ENCODE measurements around the gene SHC3.

The SHC3 gene

DNA sequence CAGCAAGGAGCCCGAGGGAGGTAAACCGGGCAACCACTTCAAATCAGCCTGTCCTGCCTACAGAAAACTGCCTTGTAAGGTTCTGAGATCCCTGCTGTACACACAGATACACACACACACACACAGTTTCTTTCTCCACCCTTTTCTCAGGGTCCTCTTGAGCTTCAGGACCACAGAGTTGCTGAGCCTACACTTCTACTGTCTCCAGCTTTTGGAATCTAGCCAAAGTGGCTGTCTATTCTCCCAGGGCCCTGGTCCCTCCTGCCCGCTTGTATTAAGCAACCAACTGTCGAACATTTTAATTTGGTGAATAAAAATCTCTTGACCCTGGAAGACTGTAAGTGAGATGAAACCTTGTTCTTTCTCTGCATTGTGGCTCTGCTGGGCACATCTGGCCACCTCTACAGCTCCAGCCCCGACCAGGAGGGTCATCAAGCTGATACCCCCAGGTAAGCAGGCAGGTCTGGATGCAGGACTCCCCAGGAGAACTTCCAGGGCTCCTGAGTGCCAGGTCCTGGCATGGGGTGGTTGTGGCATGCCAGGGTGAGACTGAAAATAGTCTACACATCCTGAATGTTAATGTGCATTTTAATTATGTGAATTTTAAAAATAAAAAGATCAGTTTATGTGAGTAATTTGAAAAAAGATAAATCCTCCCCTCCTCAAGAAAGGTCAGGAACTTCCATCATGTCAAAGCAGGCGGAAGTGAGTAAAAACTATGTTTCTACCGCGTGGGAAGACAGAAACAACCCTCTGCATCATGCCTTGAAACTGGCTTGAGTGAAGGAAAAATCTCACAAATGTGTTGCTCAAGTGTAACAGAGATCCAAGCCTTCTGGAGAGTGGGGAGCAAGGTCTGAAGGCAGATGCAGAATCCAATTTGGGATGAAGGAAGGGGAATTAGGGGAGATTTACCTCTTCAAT, 202.4 kb downstream of the SHC3 start:
- DNase-seq = peak; percentile 14 to 24

DNA sequence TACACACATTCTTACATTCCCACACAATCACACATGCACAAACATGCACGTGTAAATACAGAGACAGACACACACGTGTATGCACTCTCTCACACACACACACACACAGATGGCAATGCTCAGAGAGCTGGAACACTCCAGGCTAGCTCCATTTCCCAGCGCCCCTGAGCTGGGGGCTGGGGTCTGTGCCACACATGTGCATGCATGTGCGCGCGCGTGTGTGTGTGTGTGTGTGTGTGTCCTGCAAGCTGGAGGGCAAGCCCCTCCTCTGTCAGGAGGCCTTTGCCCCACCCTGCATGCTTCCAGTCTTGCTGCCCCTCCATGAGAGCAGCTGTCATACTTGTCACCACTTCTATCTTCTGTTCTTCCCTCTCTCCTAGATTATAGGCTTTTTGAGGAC, 204.0 kb downstream of the SHC3 start:
- no peak for DNase-seq

DNA sequence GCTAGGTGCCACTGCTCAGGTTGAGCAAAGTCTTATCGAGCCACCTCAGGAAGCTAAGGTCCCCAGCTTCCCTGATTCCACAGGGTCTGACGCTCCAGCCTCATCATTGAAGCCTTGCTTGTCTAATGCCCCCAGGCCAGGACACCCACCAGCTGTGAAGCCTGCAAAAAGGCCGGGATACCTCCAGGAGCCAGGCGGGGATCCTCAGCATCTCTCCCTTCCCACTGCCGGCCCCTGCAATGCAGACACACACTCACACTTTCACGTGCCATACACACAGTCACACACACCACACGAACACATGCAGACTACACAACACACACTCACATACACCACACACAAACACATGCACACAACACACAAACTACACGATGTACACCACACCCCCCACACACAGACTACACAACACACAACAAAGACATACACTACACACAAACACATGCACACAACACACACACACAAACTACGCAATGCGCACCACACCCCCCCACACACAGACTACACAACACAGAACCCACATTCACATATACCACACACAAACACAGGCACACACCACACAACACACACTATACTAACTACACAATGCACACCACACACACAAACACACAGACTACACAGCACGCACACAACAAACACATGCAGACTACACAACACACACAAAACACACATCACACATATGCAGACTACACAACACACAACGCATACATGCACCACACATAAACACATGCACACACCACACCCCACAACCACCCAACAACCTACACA, 205.2 kb downstream of the SHC3 start:
- DNase-seq = no peak

DNA sequence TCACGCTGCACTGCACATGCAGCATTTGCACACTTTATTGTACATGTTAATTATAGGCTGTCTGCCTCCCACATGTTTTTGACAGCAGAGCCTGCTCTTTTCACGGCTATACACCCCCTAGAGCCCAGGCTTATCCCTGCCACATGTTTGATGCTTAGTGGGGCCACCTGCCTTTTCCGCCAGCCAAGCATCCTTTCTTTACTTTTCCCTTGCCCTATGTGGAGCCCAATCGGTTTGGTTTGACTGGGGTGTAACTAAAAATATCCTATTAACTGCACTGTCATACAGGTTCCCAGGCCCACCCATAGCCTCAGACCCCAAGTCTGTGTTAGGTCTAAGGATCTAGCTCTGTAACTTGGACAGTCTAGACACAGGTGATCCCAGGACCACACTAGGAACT, 206.2 kb downstream of the SHC3 start:
- DNase-seq = no peak

DNA sequence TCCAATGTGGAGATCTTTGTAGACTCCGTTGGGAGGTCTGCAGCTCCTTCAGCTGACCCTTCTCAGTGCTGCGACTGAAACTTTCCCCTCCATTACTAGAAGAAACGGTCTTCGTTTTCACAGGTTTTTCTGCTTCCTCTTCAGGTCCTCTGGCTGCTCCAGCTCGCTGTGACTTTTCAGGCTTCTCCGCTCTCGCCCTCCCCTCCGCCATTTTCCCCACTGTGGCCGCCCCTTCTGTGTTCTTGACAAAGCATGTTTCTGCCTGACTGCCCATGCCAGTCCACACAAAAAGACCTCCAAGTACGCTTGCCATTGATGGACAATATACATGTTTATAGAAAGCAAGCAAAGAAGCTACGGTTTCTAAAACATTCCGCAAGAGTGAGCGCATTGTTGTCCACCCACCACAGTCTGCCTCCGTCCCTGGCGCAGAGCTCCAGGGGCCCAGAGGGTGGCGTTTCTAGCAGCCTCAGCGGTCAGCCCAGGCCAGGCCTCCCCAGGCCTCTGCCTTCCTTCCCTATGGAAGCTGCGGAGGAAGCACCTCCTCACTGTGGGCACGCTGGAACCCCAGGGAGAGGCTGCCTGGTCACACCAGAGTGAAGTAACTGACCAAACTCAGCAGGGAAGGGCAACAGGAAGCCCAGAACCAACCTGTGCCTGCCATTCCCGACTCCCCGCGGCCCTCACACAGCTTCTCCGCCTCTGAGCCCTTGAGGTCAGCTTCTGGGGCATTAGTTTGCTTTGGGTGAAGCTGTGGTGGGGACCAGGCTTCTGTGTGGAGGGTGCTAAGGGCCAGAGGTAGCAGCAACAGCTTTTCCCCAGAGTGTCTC, 207.3 kb downstream of the SHC3 start:
- no peak for DNase-seq

DNA sequence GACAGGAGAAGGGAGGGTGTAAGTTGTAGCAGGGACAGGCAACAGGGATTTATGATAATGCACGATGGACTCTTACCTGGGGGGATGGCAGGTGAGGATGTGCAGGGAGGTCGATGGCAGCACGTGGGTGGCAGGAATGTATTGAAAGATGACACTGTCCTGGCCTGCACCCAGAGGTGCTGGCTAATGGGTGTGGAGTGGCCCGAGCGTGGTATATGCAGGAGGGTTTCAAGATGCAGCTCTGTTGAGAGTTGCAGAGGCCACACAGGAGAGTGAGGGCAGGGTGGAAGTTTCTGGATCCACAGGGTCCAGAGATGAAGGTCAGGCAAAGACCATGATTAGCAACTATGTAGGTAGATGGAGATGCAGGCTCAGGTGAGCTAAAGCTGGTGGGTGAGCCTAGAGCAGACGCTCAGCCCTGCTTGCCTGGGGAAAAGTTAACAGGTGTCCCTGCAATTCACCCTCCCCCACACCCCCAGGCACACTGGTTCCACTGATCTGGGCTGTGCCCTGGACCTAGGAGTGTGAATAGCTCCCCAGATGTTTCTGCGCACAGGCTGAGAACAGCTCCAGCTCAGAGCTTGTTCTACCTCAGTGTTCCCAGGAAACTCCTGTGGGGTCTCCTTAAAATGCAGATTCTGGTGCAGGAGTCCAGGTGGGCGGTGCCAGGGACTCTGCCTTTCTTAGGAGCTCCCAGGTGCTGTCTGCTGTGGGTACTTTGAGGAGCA, 208.8 kb downstream of the SHC3 start:
- DNase-seq = no peak

DNA sequence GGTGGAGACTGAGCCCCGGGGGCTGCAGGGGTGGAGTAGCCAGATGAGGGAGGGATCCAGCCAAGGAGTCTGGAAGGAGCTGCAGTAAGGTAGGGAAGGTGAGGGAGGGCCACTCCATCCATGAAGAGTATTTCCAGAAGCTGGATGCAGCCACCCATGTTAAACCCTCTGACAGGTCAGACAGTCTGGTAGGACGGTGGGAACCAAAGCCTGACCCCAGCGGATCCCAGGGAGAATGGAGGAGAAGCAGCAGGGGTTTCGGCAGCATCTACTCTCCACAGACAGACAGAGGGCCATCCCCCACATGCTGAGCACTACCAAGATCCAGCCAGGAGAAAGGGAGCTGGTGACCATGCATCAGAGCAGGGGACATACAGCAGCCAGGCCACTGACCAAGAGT, 209.8 kb downstream of the SHC3 start:
- DNase-seq = no peak

DNA sequence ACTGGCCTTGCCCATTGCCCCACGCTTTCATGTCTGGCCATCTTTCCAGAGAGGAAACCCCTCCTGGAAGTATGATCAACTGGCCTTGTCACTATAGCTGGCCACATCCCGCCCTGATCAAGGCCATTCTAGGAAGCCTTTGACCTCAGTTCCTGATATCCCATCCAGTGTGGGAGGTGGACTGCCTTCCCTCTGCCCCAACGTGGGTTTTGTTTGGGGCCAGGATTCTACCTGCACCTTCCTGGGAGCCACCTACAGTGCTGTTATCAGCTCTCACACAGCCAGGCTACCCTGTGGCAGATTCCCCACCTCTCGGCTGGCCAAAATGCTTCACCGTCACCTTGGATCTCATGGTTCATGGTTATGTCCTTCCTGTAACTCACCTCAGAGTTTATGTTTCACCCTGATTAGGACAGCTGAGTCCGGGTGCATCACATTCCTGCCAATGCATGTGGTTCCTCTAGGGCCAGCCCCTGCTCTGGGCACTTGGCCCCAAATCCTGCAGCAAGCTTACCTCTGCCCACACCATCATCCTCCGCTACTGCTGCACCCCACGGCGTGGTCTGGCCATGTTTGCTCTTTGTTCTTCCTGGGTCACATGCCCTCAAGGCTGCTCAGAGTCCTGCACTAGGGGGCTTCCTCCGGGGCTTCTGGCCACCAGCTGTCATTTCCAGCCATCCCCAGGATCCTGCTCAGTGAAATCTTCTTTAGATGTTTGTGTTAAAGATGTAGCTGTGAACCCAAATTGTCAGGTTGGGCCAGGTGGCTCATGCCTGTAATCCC, 211.5 kb downstream of the SHC3 start:
- DNase-seq = no peak

DNA sequence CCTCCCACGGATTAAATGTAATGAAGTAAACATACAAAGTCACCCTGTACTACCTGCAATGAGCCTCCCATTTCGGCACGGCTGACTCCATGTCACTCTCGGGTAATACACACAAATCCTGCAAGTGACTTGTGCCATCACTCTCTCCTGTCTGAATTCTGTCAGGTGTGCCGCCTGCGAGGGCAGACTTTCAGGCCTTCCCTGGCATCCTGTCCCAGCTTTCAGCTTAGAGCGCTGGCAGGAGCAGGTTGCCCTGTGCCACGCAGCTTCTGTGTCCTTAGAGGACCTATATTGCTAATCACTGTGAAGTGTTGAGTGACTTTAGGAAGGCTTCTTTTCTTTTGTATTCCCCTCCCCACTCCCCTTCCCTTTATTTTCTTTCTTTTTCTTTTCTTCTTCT, 213.1 kb downstream of the SHC3 start:
- no peak for DNase-seq

DNA sequence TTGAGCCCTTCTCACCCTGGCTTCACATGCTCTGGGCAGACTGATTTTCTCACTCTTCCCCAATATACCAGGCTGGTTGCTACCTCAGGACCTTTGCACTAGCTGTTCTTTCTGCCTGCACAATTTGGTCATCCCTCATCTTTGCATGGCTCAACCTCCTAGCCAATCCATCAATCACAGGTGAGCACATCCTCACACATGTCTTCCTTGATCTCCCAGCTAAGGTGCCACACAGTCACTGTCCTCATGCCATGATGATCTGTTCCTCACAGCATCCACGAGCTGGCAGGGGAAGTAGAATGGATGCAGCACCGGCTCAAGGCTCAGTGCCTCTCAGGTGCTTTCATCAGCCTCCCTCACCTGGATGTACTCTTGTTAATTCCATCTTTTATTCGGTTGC, 218.0 kb downstream of the SHC3 start:
- no peak for DNase-seq

DNA sequence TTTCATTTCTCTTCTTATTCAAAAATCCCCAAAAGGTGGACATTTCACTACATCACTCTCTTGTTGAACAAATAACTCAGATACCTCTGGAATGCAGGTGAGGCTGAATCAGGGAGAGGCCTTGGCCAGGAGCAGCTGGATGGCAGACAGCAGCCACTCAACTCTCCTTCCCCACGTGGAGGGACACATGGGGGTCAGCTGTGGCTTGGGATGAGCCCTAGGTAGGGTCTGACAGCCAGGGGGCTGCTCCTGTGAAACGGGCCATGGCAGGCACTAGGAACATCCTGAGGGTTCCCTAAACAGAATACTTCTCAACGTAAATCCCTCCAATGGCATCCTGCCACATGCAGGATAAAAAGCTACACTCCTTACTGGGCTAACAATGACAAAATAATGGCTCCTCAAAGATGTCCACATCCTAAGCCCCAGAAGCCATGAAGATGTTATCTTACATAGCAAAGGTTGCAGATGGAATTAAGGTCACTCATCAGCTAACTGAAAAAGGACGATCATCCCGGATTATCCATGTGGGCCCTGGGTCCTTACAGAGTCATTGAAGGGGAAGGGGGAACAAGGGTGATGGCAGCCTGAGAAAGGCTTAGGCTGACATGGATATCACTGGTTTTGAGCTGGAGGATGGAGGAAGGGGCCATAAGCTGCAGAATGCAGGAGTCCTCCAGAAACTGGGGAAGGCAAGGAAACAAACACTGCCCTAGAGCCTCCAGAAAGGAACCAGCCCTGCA, 218.7 kb downstream of the SHC3 start:
- no peak for DNase-seq

DNA sequence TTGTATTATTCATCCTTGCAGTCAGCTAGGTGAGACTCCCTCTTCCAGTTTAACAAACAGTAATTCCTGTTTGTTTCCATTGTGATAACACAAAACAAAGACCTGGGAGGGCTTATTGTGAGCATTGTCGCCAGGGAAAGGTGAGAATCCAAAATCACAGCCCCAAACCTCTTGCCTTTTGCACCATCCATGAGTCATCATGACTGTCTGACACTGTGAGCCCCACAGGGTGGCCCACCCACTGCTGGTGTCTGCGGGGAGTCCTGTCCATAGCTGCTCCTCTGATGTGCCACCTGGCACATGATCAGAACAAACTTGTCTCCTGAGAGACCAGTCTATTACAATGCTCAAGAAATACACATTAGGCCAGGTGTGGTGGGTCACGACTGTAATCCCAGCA, 221.1 kb downstream of the SHC3 start:
- DNase-seq = no peak
